Neural cell (in vitro differentiated cells): Measurements from ENCODE around the gene TSKU.

ENCODE experiments used
- CTCF ChIP-seq: fragments of 450-650 bp; IDR thresholded peaks from 2 replicates; pipeline ENCODE4 v1.5.1; 2014; ENCODE audit warnings: antibody characterized with exemption, mild to moderate bottlenecking, moderate library complexity; ENCODE audit not compliant: poor library complexity, severe bottlenecking
- EZH2 ChIP-seq: fragments of 200-600, 300-800 bp; shearing (Covaris generic), sonication (generic); IDR thresholded peaks from 2 replicates; pipeline ENCODE4 v1.6.1; 2014; ENCODE audit warnings: antibody characterized with exemption, low read length, borderline replicate concordance, mild to moderate bottlenecking; ENCODE audit not compliant: insufficient read depth, poor library complexity, severe bottlenecking

- TF ChIP-seq EZH2 (no peak), CTCF (no peak)
Measured at GRCh38 chr11:76773921-76774361, 9.2 kb upstream of the TSKU start.
